GM18909 (cell line): ENCODE measurements around the gene NKX1-2.
A peak's percentile ranks its signal among the peaks of the same experiment; 100 is the strongest.
"Not testable (repeated sequence)": the region's sequence is repeated elsewhere in the genome, so short reads cannot be mapped to it uniquely, and the experiment has no call there.

Experiments
- ATAC-seq: cut with Tn5 transposase; IDR thresholded peaks from one replicate; pipeline ENCODE4 v1.9.1; 2021; ENCODE audit warnings: mild to moderate bottlenecking; ENCODE audit not compliant: unreplicated experiment, poor library complexity

Gene NKX1-2

DNA sequence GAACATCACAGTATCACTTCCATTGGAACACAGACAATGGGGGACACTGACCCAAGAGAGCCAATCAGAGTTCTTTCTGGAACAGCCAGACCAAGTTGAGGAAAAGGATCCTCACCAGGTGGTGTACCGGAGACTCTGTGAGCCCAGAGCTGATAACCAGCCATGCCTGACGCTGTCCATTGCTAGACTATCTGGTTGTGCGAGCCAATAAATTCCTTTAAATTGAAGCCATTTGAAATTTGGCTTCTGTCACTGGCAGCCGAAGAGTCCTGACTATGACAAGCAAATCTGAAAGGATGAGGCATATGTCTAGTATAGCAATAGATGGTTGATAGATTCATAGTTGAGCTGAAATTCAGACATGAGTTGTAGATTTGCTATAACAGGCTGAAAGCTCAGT is 8.6 kb upstream of the NKX1-2 start:
- ATAC-seq, result no peak

DNA sequence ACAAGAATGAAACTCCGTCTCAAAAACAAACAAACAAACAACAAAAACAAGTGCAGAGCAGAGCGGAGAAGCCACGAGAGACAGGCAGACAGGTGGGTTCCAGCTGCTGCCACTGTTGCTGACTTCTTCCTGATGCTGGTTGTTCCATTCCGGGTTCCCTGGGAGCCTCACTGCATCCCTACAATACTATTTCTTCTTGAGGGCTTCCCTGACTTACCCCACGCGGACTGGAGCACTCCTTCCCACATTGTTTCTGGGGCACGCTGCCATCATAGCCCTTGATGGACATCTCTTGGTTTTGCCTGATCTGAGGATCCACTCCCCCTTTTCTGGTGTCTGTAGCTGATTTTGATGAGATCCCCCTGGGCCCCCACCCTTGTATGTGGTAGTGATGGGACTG is 5.6 kb upstream of the NKX1-2 start:
- no peak for ATAC-seq

DNA sequence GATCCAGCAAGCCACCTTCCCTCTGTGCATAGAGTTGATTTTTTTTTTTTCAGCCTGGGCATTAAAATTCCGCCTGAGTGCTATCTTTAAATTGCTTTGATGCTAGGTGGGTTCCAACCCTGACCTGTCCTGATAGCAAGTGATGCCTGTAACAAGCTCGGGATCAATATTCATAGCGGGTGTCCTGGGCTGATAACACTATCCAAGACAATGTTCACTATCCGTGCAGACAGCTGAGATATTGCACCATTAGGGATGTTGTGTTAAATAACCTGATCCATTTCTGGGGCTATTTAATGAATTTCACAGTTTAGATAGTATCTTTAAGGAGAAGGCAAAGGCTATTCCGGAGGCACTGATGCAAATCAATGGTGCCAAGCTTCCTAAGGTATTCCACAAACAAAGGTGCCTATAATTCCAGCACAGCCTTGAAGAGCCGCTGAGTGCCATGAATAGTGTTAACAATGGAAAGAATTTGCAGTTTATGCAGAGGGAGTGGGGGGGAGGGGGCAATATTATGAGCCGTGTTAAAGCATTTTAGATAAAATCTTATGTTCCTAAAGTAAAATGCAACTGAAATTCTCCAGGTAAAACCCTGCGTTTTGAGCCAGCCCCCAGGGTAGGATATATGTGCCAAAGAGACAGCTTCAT is 4.2 kb upstream of the NKX1-2 start:
- no peak for ATAC-seq

DNA sequence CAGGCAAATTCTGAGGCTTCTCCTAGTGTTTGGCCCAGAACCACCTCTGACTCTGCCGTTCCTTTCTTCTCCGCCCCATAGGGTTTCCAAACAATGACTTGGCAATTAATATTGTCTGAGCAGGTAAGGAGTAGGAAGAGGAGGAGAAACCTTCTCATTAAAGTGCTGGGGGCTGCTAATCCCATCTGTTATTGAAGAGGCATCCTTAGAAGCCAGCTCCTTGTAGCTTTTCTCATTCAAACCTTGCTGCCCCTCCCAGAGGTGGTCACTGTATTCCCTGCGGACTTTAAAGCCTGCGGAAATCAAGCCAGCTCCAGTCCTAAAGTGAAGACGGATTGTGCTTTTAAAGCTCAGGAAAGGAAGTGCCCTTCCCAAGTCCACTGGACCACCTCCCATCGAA is 1.4 kb upstream of the NKX1-2 start:
- ATAC-seq, result no peak

DNA sequence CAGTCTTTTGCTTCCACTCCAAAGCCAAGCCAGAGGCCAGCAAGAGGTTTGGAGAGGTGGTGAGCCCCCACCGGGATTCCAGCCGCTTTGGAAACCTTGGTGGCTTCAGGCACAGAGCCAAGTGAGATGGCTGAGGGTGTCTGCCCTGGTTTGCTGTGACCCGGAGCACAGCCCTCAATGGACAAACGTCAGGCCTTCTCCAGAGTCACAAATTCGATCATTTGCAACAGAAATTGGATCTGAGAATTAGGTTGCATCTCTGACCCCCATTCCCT is 885 bp upstream of the NKX1-2 start:
- ATAC-seq, result no peak

DNA sequence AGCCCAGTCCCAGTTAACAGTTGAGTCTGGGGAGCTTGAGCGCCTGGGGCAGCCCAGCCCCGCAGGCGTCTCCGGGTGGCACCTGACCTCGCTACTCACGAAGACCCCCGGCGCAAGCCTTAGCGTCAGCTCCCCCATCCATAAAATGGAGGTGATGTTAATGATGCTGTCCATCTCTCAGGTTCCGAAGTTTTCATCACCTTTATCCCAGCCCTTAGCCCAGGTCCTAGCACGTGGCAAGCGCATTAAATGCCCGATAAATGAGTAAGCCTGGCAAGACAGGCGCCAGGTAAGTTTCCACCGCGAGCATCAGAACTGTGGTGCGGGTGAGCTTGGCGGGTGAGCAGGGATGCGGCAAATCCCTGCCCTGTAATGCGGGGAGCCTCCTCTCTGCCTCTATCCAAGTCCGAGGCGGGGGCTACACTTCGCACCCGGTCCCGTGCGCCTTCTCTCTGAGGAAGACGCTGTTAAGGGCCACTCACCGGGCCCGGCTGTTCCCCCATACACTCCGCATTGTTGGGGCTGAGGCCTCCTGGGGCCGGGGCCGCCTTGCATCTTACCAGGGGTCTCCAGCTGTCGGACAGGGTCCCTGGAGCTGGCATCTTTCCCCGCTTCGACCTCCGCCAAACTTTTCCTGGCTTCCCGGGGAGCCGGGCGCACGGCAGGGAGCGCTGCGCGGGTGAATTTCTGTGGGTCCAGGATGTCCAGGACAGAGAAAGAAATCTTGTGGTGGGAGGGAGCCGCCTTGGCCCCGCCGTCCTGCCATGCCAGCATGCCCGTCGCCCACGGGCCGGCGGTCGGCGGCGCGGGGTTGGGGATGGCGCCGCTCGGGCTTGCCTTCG is 444 bp downstream of the NKX1-2 start:
- ATAC-seq, result no peak

DNA sequence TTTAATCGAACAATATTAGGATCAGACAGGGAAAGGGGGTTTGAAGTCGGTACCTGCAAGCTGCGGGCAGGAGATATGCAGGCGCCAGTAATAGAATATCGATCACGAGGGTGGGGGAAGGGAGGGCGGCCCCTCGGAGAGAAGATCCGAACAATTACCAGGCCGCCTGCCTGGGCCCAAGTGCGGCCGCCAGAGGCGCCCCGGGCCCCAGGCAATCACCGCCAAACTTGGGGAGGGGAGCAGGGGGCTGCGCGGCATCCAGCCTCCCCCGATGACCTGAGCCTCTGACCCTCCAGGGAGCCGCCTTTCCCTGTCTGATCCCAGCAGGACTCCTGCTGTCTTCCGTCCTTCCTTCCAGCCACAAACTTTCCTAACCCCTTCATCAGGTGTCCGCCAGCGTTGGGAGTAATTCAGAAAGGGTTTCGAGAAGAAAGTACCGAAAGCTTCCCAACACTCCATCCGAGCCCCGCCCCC is 1.1 kb downstream of the NKX1-2 start:
- ATAC-seq, result no peak

DNA sequence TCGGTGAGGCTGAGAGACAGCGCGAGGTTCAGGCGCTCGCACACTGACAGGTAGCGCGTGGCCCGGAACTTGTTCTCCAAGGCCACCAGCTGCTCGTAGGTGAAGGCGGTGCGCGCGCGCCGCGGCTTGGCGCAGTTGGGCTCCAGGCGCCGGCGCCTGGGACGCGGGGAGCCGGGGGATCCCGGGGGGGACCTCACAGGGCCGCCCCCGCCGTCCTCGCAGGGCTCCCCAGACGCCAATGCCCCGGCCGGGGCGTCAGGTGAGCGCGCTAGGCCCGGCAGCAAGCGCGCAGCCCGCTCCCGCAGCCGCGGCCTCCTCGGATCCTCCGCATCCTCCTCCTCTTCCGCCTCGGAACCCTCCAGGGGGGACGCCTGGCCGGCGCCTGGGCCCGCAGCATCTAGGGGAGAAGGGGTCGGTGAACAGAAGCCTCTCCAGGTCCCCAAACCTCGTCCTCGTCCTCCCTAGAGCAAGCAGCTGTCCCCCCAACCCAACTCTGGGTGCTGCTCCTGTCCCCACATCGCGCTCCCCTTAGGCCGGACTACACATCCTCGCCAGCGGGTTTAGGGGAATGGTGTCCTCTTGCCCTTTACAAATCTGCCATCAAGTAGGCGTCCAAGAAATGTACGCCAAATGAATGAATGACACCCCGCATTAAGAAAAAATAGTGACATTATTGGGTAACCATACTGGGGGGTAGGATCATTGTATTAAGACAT is 1.9 kb downstream of the NKX1-2 start:
- no peak for ATAC-seq

DNA sequence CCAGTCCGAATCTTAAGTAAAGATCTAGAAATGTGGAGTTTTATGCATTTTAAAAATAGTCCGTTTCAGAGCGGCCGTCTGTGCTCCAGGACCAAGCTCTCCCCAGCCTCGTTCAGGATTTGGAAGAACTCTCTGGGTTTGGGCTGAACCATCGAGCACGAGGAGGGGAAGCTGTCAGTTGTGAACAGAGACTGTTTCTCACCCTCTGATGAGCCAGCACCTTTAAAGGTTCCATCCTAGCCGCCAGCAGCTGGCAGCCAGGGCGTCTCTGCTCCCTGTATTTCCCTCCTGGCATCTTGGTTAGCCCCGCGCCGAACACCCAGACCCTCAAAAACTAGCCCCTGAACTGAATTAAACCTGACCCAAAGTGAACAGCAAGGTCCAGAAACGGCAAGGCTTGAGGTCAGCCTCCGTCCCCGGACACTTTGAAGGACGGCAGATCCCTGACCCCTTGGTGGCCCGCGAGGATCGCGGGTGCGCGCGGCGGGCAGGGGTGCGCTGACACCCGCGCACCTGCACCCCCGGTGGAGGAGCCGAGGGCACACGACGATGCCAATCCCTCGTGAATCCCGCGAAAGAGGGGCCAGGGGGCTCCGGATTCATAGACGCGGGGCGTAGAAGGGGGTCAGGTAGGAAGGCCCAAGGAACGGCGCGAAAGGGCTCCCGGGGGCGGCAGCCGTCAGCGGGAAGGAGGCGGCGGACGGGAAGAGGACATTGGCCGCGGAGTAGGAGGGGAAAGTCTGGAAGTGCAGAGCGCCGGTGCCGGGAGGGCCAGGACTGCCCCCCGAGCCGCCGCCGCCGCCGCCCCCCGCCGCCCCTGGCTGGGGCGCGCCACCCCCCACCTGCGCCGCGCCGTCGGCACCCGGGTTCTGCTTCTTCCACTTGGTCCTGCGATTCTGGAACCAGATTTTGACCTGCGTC is 2.7 kb downstream of the NKX1-2 start:
- no peak for ATAC-seq

DNA sequence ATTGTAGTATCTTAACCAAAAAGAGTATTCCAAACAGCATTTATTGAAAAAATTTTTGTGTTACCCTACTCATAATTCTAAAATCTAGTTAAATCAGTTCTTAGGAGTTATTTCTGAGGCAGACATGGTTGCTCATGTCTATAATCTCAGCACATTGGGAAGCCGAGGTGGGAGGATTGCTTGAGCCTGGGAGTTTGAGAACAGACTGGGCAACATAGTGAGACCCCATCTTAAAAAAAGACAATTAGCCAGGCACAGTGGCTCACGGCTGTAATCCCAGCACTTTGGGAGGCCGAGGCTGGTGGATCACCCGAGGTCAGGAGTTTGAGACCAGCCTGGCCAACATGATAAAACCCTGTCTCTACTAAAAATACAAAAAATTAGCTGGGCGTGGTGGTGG is 8.1 kb downstream of the NKX1-2 start:
- not testable (repeated sequence) for ATAC-seq

DNA sequence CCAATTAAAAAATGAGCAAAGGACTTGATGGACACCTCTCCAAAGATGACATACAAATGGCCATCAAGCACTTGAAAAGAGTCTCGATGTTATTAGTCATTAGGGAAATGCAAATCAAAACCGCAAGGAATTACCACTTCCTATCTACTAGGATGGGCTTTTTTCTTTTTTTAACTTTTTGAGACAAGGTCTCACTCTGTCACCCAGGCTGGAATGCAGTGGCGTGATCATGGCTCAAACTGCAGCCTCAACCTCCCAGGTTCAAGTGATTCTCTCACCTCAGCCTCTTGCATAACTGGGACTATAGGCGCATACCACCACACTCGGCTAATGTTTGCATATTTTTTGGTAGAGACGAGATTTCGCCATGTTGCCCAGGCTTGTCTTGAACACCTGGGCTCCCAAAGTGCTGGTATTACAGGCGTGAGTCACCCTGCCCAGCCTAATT is 13.6 kb downstream of the NKX1-2 start:
- peak; percentile 64 for ATAC-seq

DNA sequence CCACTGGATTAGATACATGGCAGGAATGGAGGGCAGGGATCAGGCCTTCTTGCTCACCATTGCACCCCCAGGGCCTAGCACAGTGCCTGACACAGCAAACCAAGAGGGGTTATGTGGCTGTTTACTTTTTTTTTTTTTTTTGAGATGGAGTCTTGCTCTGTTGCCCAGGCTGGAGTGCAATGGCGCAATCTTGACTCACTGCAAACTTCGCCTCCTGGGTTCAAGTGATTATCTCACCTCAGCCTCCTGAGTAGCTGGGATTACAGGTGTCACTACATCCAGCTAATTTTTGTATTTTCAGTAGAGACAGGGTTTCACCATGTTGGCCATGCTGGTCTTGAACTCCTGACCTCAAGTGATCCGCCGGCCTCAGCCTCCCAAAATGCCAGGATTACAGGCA is 14.2 kb downstream of the NKX1-2 start:
- ATAC-seq, result not testable (repeated sequence)

DNA sequence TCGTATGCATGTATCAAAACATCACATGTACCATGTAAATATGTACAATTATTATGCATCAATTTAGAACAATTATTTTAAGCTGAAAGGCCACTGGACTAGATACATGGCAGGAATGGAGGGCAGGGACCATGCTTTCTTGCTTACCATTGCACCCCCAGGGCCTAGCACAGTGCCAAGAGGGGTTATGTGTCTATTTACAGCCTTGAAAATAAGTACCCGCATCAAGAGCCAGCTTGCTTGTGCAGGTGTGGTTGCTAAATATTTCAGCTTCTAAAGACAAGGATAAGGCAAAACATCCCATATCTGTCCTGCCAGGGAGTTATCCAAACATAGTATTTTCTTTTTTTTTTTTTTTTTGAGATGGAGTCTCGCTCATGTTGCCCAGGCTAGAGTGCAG is 16.4 kb downstream of the NKX1-2 start:
- no peak for ATAC-seq

DNA sequence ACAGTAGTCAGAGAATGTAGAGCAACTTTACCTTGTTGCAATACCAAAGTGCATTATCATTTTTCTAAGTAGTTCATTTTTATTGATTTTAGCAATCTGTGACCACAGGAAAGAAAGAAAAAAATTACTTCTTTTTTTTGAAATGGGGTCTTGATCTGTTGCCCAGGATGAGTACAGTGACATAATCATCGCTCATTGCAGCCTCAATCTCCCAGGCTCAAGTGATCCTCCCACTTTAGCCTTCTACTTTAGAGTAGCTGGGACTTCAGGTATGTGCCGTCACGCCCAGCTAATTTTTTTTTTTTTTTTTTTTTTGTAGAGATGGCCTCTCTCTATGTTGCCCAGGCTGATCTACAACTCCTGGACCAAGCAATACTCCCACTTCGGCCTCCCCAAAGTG is 19.8 kb downstream of the NKX1-2 start:
- no peak for ATAC-seq

DNA sequence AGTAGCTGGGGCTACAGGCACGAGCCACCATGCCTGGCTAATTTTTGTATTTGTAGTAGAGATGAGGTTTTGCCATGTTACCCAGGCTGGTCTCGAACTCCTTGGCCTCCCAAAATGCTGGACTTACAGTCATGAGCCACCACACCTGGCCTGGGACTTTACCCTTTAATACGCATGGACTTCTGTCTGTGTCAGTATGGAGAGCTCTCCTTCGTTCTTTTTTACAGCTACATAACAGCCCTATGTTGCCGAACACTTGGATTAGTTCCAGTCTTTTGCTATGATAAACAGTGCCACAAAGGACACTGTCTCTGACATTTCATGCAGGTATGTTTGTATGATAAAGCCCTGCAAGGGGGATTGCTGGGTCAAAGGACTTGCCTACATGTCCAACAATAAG is 20.3 kb downstream of the NKX1-2 start:
- ATAC-seq, result no peak

DNA sequence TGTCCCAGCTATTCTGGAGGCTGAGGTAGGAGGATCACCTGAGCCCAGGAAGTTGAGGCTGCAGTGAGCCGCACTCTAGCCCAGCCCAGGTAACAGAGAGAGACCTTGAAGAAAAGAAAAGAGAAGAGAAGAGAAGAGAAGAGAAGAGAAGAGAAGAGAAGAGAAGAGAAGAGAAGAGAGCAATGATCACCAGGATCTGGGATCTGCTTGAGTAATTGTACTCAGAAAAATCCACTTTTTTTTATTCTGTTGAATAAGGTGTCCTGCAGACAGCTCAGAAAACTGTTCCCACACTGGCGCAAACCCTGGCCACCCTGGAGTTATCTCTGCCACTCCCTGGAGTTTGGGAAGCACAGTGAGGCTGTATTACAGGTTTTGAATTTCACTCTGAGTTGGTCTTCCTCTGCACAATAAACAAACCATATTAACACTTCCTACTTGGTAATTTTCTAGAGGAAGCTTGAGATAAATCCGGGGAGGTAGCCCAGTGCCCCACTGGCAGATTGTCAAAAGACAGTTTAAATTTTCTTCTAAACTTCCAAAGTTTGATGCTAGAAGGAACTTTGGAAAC is 21.5 kb downstream of the NKX1-2 start:
- ATAC-seq, result no peak

DNA sequence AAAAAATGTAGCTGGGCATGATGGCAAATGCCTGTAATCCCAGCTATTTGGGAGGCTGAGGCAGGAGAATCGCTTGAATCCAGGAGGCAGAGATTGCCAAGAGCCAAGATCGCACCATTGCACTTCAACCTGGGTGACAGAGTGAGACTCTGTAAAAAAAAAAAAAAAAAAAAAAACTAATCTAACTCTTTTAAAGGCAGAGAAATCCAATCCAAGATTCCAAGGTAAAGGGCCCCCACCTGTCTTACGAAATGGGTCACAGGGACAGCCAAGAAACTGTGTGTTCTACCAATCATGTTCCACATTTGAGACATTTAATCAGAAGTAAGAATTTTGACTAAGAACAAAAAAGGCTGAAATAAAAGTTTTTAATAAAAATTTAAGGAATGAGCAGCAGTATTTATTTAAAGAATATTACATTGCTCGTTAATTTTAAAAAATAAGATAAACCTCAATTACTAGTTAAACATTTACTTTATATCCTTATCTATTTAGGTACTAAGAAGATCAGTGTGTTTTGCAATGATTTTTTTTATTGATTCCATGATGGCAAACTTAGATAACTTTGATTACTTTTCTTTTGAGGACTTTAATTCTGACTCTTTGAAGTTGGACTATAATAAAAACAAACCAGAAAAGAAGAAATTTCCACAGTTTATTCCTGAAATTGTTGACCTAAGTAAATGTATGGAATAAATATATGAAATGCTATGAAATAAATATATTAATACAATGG is 24.4 kb downstream of the NKX1-2 start:
- no peak for ATAC-seq

DNA sequence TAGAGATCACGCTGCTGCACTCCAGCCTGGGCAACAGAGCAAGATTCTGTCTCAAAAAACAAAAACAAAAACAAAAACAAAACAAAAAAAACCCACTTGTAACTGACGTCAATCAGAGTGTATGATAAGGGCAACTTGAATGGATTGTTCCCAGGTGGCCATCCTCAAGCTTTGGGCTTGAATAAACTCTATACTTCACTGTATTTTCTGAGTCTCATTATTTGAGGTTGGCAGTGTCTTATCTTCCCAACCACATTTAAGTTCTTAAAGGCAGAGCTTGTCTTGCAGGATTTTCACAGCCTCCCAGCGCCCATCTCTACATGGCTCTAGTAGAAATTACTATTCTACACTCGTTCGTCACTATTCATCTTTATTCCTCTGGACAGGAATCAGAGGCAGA is 26.0 kb downstream of the NKX1-2 start:
- no peak for ATAC-seq

DNA sequence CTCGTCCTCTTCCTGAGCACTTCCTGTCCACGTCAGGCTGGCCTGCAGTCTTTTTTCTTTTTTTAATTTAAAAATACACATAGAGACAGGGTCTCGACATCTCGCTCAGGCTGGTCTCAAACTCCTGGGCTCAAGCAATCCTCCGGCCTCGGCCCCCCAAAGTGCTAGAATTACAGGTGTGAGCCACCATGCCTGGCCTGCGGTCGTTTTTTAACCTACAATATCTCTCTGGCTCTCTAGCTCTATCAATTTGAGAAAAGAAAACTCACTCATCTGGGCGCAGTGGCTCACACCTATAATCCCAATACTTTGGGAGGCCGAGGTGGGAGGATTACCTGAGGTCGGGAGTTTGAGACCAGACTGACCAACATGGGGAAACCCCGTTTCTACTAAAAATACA is 27.1 kb downstream of the NKX1-2 start:
- no peak for ATAC-seq
